ENCODE measurements around the gene ABCA4.

The ABCA4 gene

GRCh38 chr1:94047949-94048348 is 73.0 kb downstream of the ABCA4 start:
- DNase-seq: no peak

- no peak for DNase-seq
Measured at GRCh38 chr1:94045465-94046056, 75.4 kb downstream of the ABCA4 start.

- DNase-seq: no peak
Measured at GRCh38 chr1:94044891-94045290, 76.1 kb downstream of the ABCA4 start.

GRCh38 chr1:94044290-94044790 is 76.6 kb downstream of the ABCA4 start:
- no peak for DNase-seq

GRCh38 chr1:94043738-94044289 is 77.1 kb downstream of the ABCA4 start:
- no peak for DNase-seq

- no peak for DNase-seq
Measured at GRCh38 chr1:94042388-94042787, 78.6 kb downstream of the ABCA4 start.

GRCh38 chr1:94039871-94040569 is 80.9 kb downstream of the ABCA4 start:
- DNase-seq: no peak

GRCh38 chr1:94039514-94039870 is 81.5 kb downstream of the ABCA4 start:
- no peak for DNase-seq

GRCh38 chr1:94038511-94038910 is 82.4 kb downstream of the ABCA4 start:
- no peak for DNase-seq

GRCh38 chr1:94037392-94038229 is 83.3 kb downstream of the ABCA4 start:
- no peak for DNase-seq

GRCh38 chr1:94036730-94037129 is 84.2 kb downstream of the ABCA4 start:
- no peak for DNase-seq

- DNase-seq: no peak
Measured at GRCh38 chr1:94033849-94034248, 87.1 kb downstream of the ABCA4 start.

GRCh38 chr1:94032637-94033036 is 88.3 kb downstream of the ABCA4 start:
- no peak for DNase-seq

GRCh38 chr1:94031591-94031990 is 89.4 kb downstream of the ABCA4 start:
- no peak for DNase-seq

GRCh38 chr1:94031154-94031553 is 89.8 kb downstream of the ABCA4 start:
- DNase-seq: no peak

GRCh38 chr1:94029130-94029993 is 91.6 kb downstream of the ABCA4 start:
- DNase-seq: no peak

GRCh38 chr1:94027721-94028515 is 93.0 kb downstream of the ABCA4 start:
- no peak for DNase-seq

GRCh38 chr1:94026619-94027380 is 94.1 kb downstream of the ABCA4 start:
- no peak for DNase-seq

- DNase-seq: no peak
Measured at GRCh38 chr1:94025383-94026340, 95.3 kb downstream of the ABCA4 start.

Data from activated gamma-delta T cell (primary cell).